ENCODE results near the gene ME3.
"Not testable (repeated sequence)": the region's sequence is repeated elsewhere in the genome, so short reads cannot be mapped to it uniquely, and the experiment has no call there.

ME3 gene

GRCh38 chr11:86458294-86459001 is 214.0 kb downstream of the ME3 start:
- DNase-seq, result no peak

- peak in 4 of 5 donors; percentile 44 to 76 (median 55) for DNase-seq
Observed at GRCh38 chr11:86456075-86456939, 216.1 kb downstream of the ME3 start.

- DNase-seq, result no peak
Observed at GRCh38 chr11:86453290-86454030, 219.0 kb downstream of the ME3 start.

- no peak for DNase-seq
Observed at GRCh38 chr11:86449993-86450629, 222.3 kb downstream of the ME3 start.

GRCh38 chr11:86447763-86448480 is 224.5 kb downstream of the ME3 start:
- peak in 1 of 5 donors; percentile 65 for DNase-seq

GRCh38 chr11:86446924-86447285 is 225.5 kb downstream of the ME3 start:
- DNase-seq, result no peak

- no peak for DNase-seq
Observed at GRCh38 chr11:86446163-86446923, 226.1 kb downstream of the ME3 start.

GRCh38 chr11:86444981-86445380 is 227.4 kb downstream of the ME3 start:
- no peak for DNase-seq

- no peak for DNase-seq
Observed at GRCh38 chr11:86443415-86443814, 229.0 kb downstream of the ME3 start.

- no peak for DNase-seq
Observed at GRCh38 chr11:86442827-86443226, 229.6 kb downstream of the ME3 start.

- DNase-seq, result no peak
Observed at GRCh38 chr11:86442420-86442819, 230.0 kb downstream of the ME3 start.

GRCh38 chr11:86440843-86441242 is 231.6 kb downstream of the ME3 start:
- no peak for DNase-seq

GRCh38 chr11:86440305-86440716 is 232.1 kb downstream of the ME3 start:
- DNase-seq, result no peak

- no peak for DNase-seq
Observed at GRCh38 chr11:86438685-86439084, 233.7 kb downstream of the ME3 start.

GRCh38 chr11:86435711-86436110 is 236.7 kb downstream of the ME3 start:
- no peak for DNase-seq

- not testable (repeated sequence) for DNase-seq
Observed at GRCh38 chr11:86433361-86434095, 238.9 kb downstream of the ME3 start.

- no peak for DNase-seq
Observed at GRCh38 chr11:86431258-86431657, 241.2 kb downstream of the ME3 start.

GRCh38 chr11:86427441-86427840 is 245.0 kb downstream of the ME3 start:
- no peak for DNase-seq

GRCh38 chr11:86423488-86423887 is 248.9 kb downstream of the ME3 start:
- DNase-seq, result not testable (repeated sequence)

GRCh38 chr11:86422371-86422770 is 250.0 kb downstream of the ME3 start:
- no peak for DNase-seq

GRCh38 chr11:86421946-86422345 is 250.5 kb downstream of the ME3 start:
- no peak for DNase-seq

Measured in T-helper 1 cell (primary cell).